Loucy (cell line): ENCODE results near the gene ARHGAP26.

Experiments used
- H2AFZ ChIP-seq: fragments of 200-600 bp; sonication (generic); 2 replicates; pipeline ENCODE4 v1.6.0; 2016; ENCODE audit warnings: antibody characterized with exemption, mild to moderate bottlenecking, low read length, moderate library complexity
- H3F3A ChIP-seq: fragments of 200-600 bp; 2 replicates; pipeline ENCODE4 v1.6.0; 2016; ENCODE audit warnings: antibody characterized with exemption, low read depth, mild to moderate bottlenecking
- H3K27me3 ChIP-seq: fragments of 200-600 bp; sonication (generic); 2 replicates; pipeline ENCODE4 v1.6.1; 2014; ENCODE audit warnings: low read length, mild to moderate bottlenecking; ENCODE audit not compliant: insufficient read depth, poor library complexity, severe bottlenecking
- H3K36me3 ChIP-seq: fragments of 200-600 bp; sonication (generic); 2 replicates; pipeline ENCODE4 v1.6.1; 2016; ENCODE audit warnings: low read length; ENCODE audit not compliant: insufficient read depth
- H3K4me1 ChIP-seq: fragments of 200-600 bp; sonication (generic); 2 replicates; pipeline ENCODE4 v1.5.1; 2014; ENCODE audit warnings: low read length, mild to moderate bottlenecking; ENCODE audit not compliant: insufficient read depth, poor library complexity, severe bottlenecking
- H3K4me2 ChIP-seq: fragments of 200-600 bp; sonication (generic); 2 replicates; pipeline ENCODE4 v1.6.0; 2014; ENCODE audit warnings: antibody characterized with exemption, low read length, low read depth, mild to moderate bottlenecking; ENCODE audit not compliant: poor library complexity, severe bottlenecking
- H3K4me3 ChIP-seq: fragments of 200-600 bp; sonication (generic); 2 replicates; pipeline ENCODE4 v1.5.1; 2014; ENCODE audit warnings: low read length, mild to moderate bottlenecking, mixed read lengths; ENCODE audit not compliant: poor library complexity, severe bottlenecking
- H3K79me2 ChIP-seq: fragments of 200-600 bp; sonication (generic); 2 replicates; pipeline ENCODE4 v1.6.1; 2014; ENCODE audit warnings: low read length; ENCODE audit not compliant: insufficient read depth
- H3K9ac ChIP-seq: fragments of 200-600 bp; sonication (generic); 2 replicates; pipeline ENCODE4 v1.6.0; 2014; ENCODE audit warnings: mild to moderate bottlenecking, low read depth, low read length, moderate library complexity; ENCODE audit not compliant: poor library complexity, severe bottlenecking
- H3K9me2 ChIP-seq: fragments of 200-600 bp; sonication (generic); replicated peaks from 2 replicates; pipeline ENCODE4 v1.6.1; 2016; ENCODE audit warnings: low read depth, low read length, mixed read lengths
- H3K9me3 ChIP-seq: fragments of 200-600 bp; sonication (generic); 2 replicates; pipeline ENCODE4 v1.6.1; 2014; ENCODE audit warnings: mild to moderate bottlenecking, antibody characterized with exemption, low read length, low read depth; ENCODE audit not compliant: insufficient read depth
- H4K20me1 ChIP-seq: fragments of 200-600 bp; sonication (generic); 2 replicates; pipeline ENCODE4 v1.6.0; 2014; ENCODE audit warnings: antibody characterized with exemption, low read length, mild to moderate bottlenecking; ENCODE audit not compliant: insufficient read depth, poor library complexity, severe bottlenecking
- EZH2phosphoT487 ChIP-seq: fragments of 200-600 bp; IDR thresholded peaks from 2 replicates; pipeline ENCODE4 v1.6.1; 2018; ENCODE audit warnings: antibody characterized with exemption, mild to moderate bottlenecking, moderate library complexity, borderline replicate concordance
- TF ChIP-seq, protein P1 (sequence below): fragments of 200-600 bp; sonication (generic); conservative IDR thresholded peaks from 2 replicates; pipeline ENCODE4 v1.5.1; 2014; ENCODE audit warnings: mild to moderate bottlenecking, antibody characterized with exemption, low read length

The ARHGAP26 gene

DNA sequence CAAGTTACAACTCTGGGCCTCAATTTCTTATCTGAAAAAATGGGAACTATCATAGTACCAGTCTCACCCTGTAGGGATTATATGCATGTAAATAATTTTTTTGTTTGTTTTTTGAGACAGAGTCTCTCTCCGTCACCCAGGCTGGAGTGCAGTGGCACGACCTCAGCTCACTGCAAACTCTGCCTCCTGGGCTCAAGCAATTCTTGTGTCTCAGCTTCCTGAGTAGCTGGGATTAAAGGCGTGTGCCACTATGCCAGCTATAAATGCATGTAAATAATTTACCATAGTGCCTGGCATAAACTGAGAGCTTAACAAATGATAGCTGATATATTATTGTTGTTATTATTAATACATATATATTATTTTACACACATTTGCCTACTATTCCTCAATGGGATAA, 3.0 kb upstream of the ARHGAP26 start:
- Histone ChIP-seq H4K20me1 (peaks cover 12% of the 10 kb centered on the region), H2AFZ (no peak overlapping the region), H3K9me2 (no peaks in the 10 kb centered on the region), H3K9me3 (no peaks in the 10 kb centered on the region), H3K4me2 (no peak overlapping the region), H3F3A (no peaks in the 10 kb centered on the region), H3K36me3 (no peaks in the 10 kb centered on the region), H3K27me3 (no peaks in the 10 kb centered on the region), H3K4me3 (no peak overlapping the region), H3K9ac (no peak overlapping the region), H3K79me2 (peaks cover 12% of the 10 kb centered on the region; the same call in 1 of the 2 replicates), H3K4me1 (peaks cover 18% of the 10 kb centered on the region)
- TF ChIP-seq, protein P1, sequence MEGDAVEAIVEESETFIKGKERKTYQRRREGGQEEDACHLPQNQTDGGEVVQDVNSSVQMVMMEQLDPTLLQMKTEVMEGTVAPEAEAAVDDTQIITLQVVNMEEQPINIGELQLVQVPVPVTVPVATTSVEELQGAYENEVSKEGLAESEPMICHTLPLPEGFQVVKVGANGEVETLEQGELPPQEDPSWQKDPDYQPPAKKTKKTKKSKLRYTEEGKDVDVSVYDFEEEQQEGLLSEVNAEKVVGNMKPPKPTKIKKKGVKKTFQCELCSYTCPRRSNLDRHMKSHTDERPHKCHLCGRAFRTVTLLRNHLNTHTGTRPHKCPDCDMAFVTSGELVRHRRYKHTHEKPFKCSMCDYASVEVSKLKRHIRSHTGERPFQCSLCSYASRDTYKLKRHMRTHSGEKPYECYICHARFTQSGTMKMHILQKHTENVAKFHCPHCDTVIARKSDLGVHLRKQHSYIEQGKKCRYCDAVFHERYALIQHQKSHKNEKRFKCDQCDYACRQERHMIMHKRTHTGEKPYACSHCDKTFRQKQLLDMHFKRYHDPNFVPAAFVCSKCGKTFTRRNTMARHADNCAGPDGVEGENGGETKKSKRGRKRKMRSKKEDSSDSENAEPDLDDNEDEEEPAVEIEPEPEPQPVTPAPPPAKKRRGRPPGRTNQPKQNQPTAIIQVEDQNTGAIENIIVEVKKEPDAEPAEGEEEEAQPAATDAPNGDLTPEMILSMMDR: no peak
- no peak for TF ChIP-seq EZH2phosphoT487

GRCh38 chr5:142767911-142768310, 2.3 kb upstream of the ARHGAP26 start:
- Histone ChIP-seq H3K27me3 (no peaks in the 10 kb centered on the region), H3K9me3 (no peaks in the 10 kb centered on the region), H3K4me2 (no peak overlapping the region), H3K36me3 (no peaks in the 10 kb centered on the region), H3F3A (no peaks in the 10 kb centered on the region), H3K79me2 (peaks cover 20% of the 10 kb centered on the region; the same call in 1 of the 2 replicates), H3K9me2 (no peaks in the 10 kb centered on the region), H2AFZ (no peak overlapping the region), H4K20me1 (peaks cover 17% of the 10 kb centered on the region), H3K4me3 (no peak overlapping the region), H3K4me1 (peaks cover 25% of the 10 kb centered on the region), H3K9ac (no peak overlapping the region)
- TF ChIP-seq EZH2phosphoT487: no peak
- TF ChIP-seq, protein P1: no peak

- Histone ChIP-seq H3K79me2 (peaks cover 31% of the 10 kb centered on the region), H3K36me3 (no peaks in the 10 kb centered on the region), H2AFZ (peak overlapping the region; percentile 97), H3K4me2 (peak overlapping the region; percentile 70), H3K27me3 (no peaks in the 10 kb centered on the region), H3K9me2 (no peaks in the 10 kb centered on the region), H3K4me3 (peak overlapping the region; percentile 87), H3F3A (no peaks in the 10 kb centered on the region), H4K20me1 (peaks cover 27% of the 10 kb centered on the region), H3K9me3 (no peaks in the 10 kb centered on the region), H3K9ac (peak overlapping the region; percentile 61), H3K4me1 (peaks cover 38% of the 10 kb centered on the region)
- TF ChIP-seq, protein P1: no peak
- no peak for TF ChIP-seq EZH2phosphoT487
Measured at GRCh38 chr5:142769251-142769792, 855 bp upstream of the ARHGAP26 start.
